ENCODE results near the gene CRLF1.

Gene CRLF1

DNA sequence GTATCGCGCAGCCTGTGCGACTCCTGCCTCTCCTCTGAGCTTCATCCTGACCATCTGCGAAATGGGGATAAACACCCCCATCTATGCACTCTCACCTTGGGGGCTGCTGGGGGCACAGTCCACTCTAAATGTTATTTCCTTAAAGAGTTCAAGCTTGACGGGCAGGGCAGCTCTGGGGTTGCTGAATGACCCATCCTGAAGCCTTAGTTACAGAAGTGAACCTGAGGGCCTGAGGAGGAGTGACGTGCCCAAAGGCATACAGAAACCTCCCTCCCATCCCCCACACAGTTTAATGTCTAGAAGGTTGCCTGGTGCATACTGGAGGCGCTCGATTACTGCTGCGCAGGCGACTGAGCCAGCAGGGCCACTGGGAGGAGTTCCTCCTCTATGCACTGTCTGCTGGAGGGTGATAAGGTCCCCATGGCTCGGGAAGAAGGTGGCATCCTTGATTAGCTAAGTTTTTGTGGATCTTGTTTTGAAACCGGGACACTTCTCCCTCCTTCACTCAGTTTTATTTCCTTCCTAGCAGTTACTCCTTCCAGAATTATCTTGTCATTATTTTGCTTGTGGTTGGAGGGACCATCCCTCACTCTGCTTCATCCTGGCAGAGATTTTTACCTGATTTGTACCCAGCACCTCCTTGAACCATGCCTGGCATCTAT lies 62.7 kb downstream of the CRLF1 start:
- peak; percentile 86 for DNase-seq

All from inflammatory macrophage (primary cell).